Ascending aorta (tissue), 2 donors: ENCODE results near the gene SAP130. TPM values are rescaled to one million over a fixed set of nuclear protein-coding genes. Genes with fewer than 3 reads are reported as not detected.

Experiments used
- DNase-seq, 2 donors: peaks; one replicate each; pipeline ENCODE4 v3.0.0-alpha.2; 2019; ENCODE audit warnings: low spot score in 2 of 2
- H3K27ac ChIP-seq, 2 donors: fragments of 200-600 bp; sonication (generic); one replicate each; pipeline ENCODE4 v1.5.1; 2016 to 2017; ENCODE audit warnings: mild to moderate bottlenecking in 1 of 2
- H3K27me3 ChIP-seq: fragments of 200-600 bp; sonication (generic); one replicate; pipeline ENCODE4 v1.5.1; 2017
- H3K36me3 ChIP-seq, 2 donors: fragments of 200-600 bp; sonication (generic); one replicate each; pipeline ENCODE4 v1.5.1; 2016
- H3K4me1 ChIP-seq, 2 donors: fragments of 200-600 bp; sonication (generic); one replicate each; pipeline ENCODE4 v1.5.1; 2016 to 2017; ENCODE audit warnings: mild to moderate bottlenecking in 1 of 2
- H3K4me3 ChIP-seq, 2 donors: fragments of 200-600 bp; sonication (generic); one replicate each; pipeline ENCODE4 v1.5.1; 2016 to 2017; ENCODE audit warnings: mild to moderate bottlenecking in 1 of 2
- H3K9me3 ChIP-seq, 2 donors: fragments of 200-600 bp; sonication (generic); one replicate each; pipeline ENCODE4 v1.5.1; 2016
- CTCF ChIP-seq, 3 experiments: fragments of 200-600 bp in 2 of 3; fragments of 450-650 bp in 1 of 3; sonication (generic) in 2 of 3; IDR thresholded peaks; one replicate each; pipeline ENCODE4 v1.5.1; 2016 to 2019; ENCODE audit warnings: antibody characterized with exemption in 3 of 3, mild to moderate bottlenecking in 1 of 3, moderate library complexity in 1 of 3
- intact Hi-C: fragments of 100-400 bp; cut with DNase I; formaldehyde crosslinking; loops from one replicate; pipeline ENCODE4 v1.15.1; 2023
- total RNA-seq: library from RNA; depleted of rRNA; stranded (reverse); fragments of >200 nt; gene quantifications from one replicate; pipeline ENCODE4 v1.1.0, GENCODE V29; 2016

SAP130 gene
- total RNA-seq, 1 donor from 2014 or later = 2.8 TPM

- no peak overlapping the region for H3K27ac ChIP-seq
- DNase-seq = no peak
- no peaks in the 10 kb centered on the region for H3K4me1 ChIP-seq
- H3K36me3 ChIP-seq = peaks cover 40 to 65% of the 10 kb centered on the region in 2 donors
- intact Hi-C loops = no loop called here
- no peak overlapping the region for H3K4me3 ChIP-seq
- TF ChIP-seq CTCF (IDR thresholded peaks at IDR 0.05) = no peak
- no peaks in the 10 kb centered on the region for H3K9me3 ChIP-seq
- no peaks in the 10 kb centered on the region for H3K27me3 ChIP-seq
These were observed 85.9 kb downstream of the SAP130 start for GRCh38 chr2:127942002-127942401.

DNA sequence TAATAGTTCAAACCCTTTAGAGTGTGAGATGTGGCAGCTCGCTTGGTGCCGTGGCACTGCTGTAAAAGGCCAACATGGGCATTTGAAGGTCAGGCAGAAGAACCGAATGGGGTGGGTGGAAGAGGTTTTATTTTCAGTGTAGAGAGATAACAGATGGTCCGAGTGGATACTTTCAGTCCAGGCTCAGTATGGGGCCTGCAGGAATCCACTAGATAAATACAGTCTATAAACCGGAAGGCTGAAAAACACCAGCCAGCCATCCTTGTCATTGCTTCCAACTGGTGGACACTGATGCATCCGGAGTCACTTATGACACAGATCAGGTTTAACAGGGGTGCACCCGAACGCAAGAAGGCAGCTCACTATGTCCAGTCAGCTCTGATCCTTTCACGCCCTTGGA lies 86.4 kb downstream of the SAP130 start:
- Histone ChIP-seq H3K36me3 (peaks cover 38 to 59% of the 10 kb centered on the region in 2 donors), H3K4me3 (no peak overlapping the region), H3K27ac (no peak overlapping the region), H3K9me3 (no peaks in the 10 kb centered on the region), H3K27me3 (no peaks in the 10 kb centered on the region), H3K4me1 (no peaks in the 10 kb centered on the region)
- TF ChIP-seq CTCF (IDR thresholded peaks at IDR 0.05) = no peak
- intact Hi-C loops = no loop called here
- DNase-seq = no peak

- H3K4me3 ChIP-seq = no peak overlapping the region
- no peak overlapping the region for H3K27ac ChIP-seq
- no peaks in the 10 kb centered on the region for H3K27me3 ChIP-seq
- DNase-seq = no peak
- intact Hi-C loops = no loop called here
- TF ChIP-seq CTCF (IDR thresholded peaks at IDR 0.05) = no peak
- H3K4me1 ChIP-seq = no peaks in the 10 kb centered on the region
- no peaks in the 10 kb centered on the region for H3K9me3 ChIP-seq
- peaks cover 34 to 51% of the 10 kb centered on the region in 2 donors for H3K36me3 ChIP-seq
These were observed 87.2 kb downstream of the SAP130 start for GRCh38 chr2:127940641-127941040.

- DNase-seq = no peak
- Histone ChIP-seq H3K4me1 (no peaks in the 10 kb centered on the region), H3K27ac (no peak overlapping the region), H3K4me3 (no peak overlapping the region), H3K27me3 (no peaks in the 10 kb centered on the region), H3K9me3 (no peaks in the 10 kb centered on the region), H3K36me3 (peaks cover 0 to under 1% of the 10 kb centered on the region in 2 donors)
- intact Hi-C loops = no loop called here
- no peak for TF ChIP-seq CTCF (IDR thresholded peaks at IDR 0.05)
These were observed 92.5 kb downstream of the SAP130 start for GRCh38 chr2:127935337-127935736.

GRCh38 chr2:127932199-127932876 lies 95.5 kb downstream of the SAP130 start:
- intact Hi-C loops = no loop called here
- no peak for TF ChIP-seq CTCF (IDR thresholded peaks at IDR 0.05)
- Histone ChIP-seq H3K27me3 (no peaks in the 10 kb centered on the region), H3K4me3 (no peak overlapping the region), H3K9me3 (no peaks in the 10 kb centered on the region), H3K27ac (no peak overlapping the region), H3K4me1 (no peaks in the 10 kb centered on the region), H3K36me3 (no peaks in the 10 kb centered on the region)
- DNase-seq = no peak

DNA sequence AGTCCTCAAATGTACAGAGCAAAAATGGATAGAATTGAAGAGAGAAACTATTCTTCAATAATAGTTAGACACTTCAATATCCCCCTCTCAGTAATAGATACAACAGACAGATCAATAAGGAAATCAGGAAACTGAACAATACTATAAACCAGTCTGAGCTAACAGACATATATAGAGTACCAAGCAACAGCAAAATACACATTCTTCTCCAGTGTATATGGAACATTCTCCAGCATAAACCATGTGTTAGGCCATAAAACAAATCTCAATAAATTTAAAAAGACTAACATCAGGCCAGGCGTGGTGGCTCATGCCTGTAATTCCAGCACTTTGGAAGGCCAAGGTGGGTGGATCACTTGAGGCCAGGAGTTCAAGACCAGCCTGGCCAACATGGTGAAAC lies 98.4 kb downstream of the SAP130 start:
- Histone ChIP-seq H3K36me3 (no peaks in the 10 kb centered on the region), H3K9me3 (no peaks in the 10 kb centered on the region), H3K4me3 (no peak overlapping the region), H3K27me3 (no peaks in the 10 kb centered on the region), H3K4me1 (no peaks in the 10 kb centered on the region), H3K27ac (no peak overlapping the region)
- DNase-seq = no peak
- intact Hi-C loops = no loop called here
- no peak for TF ChIP-seq CTCF (IDR thresholded peaks at IDR 0.05)
